HT-29 (cell line): ENCODE data around the gene ZGLP1. TPM values are rescaled to one million over a fixed set of nuclear protein-coding genes. Genes with fewer than 3 reads are reported as not detected.

Experiments used
- DNase-seq: peaks from one replicate; pipeline ENCODE4 v3.0.0-alpha.2; 2015; ENCODE audit warnings: low spot score
- small RNA-seq: library from RNA; depleted of rRNA; stranded (forward); fragments of <200 nt; gene quantifications from one replicate; pipeline ENCODE3, GENCODE V24; 2014
- total RNA-seq: library from RNA; depleted of rRNA; stranded (reverse); fragments of >200 nt; shearing (Covaris generic); gene quantifications from 2 replicates; pipeline ENCODE4 v1.2.3, GENCODE V29; 2014; rRNA removed

ZGLP1 gene
- total RNA-seq, 1 experiment from 2014 or later = 0.51 TPM

DNA sequence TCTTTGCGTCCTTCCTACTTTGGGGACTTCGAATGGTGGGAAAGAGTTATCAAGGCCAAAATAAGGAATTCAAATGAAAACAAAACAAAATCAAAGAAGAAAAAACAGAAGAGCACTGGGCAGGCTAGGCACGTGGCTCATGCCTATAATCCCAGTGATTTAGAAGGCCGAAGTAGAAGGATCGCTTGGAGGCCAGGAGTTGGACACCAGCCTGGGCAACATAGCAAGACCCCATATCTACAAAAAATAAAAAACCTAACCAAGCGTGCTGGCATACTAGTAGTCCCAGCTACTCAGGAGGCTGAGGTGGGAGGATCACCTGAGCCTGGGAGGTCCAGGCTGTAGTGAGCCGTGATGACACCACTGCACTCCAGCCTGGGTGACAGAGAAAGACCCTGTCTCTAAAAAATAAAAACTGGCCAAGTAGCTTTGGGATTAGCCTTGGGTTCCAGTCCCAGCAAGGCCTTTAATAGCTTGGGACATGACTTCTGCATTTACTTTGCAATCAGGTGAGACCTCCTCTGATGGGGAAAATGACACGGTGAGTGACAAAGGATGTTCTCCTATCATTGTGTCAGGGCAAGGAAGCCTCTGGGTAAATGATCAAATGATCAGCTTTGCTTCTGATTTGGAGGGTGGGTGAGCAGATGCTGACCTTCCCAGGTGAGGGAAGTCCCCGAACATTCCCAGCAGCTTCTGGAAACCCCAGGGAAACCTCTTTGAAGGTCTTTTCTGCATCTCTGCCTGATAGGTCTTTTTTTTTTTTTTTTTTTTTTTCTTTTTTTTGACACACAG, 31.6 kb downstream of the ZGLP1 start:
- DNase-seq = no peak

DNA sequence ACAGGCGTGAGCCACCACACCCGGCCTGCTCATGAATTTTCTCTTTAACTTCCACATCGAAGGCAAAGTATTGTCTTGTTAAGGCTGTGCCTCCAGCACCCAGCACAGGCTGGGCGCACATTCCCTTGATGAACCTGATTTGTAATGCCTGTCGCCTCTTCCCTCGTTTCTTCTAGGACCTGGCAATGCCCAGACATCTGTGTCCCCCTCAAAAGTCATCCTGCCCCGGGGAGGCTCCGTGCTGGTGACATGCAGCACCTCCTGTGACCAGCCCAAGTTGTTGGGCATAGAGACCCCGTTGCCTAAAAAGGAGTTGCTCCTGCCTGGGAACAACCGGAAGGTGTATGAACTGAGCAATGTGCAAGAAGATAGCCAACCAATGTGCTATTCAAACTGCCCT, 35.0 kb downstream of the ZGLP1 start:
- no peak for DNase-seq

DNA sequence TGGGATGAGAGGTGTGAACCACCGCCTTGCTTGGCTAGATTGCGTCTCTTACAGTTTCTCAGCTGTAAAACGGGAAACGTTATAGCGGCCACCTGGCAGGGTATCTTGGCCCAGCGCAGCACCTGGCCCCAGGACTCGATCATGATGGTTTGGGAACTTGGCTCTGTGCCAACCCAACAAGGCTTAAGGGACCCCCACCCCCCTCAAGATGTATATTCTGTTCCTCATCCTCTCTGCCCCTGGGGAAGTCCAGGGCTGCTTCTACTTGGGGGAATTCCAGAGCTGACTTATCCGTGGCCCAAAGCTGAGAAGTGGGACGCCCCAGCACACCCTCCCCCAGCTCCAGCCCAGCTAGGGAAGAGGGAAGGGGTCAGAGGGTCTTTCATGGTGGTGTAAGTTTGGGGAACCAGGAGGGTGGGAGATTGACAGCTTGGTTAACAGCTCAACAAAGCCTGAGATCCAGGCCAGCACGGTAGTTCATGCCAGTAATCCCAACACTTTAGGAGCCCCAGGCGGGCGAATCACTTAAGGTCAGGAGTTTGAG, 38.0 kb downstream of the ZGLP1 start:
- no peak for DNase-seq

DNA sequence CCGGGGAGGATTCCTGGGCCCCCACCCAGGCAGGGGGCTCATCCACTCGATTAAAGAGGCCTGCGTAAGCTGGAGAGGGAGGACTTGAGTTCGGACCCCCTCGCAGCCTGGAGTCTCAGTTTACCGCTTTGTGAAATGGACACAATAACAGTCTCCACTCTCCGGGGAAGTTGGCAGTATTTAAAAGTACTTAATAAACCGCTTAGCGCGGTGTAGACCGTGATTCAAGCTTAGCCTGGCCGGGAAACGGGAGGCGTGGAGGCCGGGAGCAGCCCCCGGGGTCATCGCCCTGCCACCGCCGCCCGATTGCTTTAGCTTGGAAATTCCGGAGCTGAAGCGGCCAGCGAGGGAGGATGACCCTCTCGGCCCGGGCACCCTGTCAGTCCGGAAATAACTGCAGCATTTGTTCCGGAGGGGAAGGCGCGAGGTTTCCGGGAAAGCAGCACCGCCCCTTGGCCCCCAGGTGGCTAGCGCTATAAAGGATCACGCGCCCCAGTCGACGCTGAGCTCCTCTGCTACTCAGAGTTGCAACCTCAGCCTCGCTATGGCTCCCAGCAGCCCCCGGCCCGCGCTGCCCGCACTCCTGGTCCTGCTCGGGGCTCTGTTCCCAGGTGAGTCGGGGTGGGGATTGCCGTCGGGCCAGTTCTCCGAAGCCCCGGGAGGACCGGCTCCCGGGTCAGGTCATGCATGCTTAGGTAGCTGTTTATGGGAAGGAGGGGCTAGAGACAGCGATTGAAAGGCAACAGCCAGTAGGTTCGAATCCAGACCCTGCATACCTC, 38.8 kb downstream of the ZGLP1 start, which contains the start of gene ICAM1:
Gene ICAM1 (plus strand): TSS at position 505 of the 779 bp plus-strand sequence. CDS start 40 bp downstream, at position 545.
- DNase-seq = peak; percentile 47

DNA sequence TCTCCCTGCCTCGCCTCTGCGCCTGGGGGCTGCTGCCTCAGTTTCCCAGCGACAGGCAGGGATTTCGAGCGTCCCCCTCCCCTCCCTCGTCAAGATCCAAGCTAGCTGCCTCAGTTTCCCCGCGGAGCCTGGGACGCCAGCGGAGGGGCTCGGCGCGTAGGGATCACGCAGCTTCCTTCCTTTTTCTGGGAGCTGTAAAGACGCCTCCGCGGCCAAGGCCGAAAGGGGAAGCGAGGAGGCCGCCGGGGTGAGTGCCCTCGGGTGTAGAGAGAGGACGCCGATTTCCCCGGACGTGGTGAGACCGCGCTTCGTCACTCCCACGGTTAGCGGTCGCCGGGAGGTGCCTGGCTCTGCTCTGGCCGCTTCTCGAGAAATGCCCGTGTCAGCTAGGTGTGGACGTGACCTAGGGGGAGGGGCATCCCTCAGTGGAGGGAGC, 39.4 kb downstream of the ZGLP1 start:
- DNase-seq = no peak

DNA sequence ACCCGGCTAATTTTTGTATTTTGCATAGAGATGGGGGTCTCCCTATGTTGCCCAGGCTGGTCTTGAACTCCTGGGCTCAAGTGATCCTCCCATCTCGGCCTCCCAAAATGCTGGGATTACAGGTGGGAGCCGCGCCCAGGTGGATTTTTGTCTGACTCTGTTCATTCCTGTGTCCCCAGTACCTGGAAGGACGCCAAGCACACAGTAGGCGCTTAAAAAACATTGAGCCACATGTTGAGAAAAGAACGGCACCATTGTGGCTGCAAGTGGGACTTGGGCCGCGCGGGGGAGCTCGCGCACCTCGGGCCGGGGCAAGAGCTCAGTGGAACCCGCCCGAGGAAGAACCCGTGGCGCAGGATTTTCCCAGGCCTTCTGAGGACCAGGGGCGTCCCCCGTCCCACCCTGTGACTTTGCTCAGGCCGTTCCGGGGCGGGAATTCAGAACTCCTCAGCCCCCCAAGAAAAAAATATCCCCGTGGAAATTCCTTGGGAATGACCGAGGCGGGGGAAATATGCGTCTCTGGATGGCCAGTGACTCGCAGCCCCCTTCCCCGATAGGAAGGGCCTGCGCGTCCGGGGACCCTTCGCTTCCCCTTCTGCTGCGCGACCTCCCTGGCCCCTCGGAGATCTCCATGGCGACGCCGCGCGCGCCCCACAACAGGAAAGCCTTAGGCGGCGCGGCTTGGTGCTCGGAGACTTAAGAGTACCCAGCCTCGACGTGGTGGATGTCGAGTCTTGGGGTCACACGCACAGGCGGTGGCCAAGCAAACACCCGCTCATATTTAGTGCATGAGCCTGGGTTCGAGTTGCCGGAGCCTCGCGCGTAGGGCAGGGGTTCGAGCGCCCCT, 40.1 kb downstream of the ZGLP1 start:
- peak; percentile 60 for DNase-seq

DNA sequence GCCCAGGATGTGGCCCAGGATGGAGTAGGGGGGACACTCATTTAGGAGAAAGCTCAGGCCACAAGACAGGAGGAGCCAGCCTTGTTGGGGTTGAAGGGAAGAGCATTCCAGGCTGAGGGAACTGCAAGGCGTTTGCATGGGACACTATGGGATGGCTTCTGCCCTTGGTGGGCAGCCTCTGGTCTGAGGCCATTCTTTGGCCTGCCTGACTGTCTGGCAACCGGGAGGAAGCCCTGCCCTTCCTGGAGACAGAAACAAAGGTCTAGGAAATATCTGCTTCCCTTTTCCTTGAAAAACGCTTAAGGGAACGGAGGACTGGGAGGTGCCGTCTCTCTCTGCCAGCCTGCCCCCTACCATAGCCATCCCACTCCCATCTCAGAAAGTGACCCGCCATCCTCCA, 41.5 kb downstream of the ZGLP1 start:
- DNase-seq = no peak

DNA sequence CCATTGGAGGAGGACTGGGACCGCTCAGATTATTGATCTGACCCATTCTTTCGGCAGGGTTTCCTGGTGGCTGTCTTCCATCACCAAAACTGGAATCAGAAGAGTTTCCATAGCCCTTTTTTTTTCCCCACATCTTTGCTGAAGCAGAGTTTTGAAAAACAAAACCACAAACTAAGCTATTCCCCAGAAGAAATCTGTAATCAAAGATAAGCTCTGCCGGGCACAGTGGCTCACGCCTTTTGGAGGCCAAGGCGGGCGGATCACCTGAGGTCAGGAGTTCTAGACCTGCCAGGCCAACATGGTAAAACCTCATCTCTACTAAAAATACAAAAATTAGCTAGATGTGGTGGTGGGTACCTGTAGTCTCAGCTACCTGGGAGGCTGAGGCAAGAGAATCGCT, 42.9 kb downstream of the ZGLP1 start:
- DNase-seq = no peak

DNA sequence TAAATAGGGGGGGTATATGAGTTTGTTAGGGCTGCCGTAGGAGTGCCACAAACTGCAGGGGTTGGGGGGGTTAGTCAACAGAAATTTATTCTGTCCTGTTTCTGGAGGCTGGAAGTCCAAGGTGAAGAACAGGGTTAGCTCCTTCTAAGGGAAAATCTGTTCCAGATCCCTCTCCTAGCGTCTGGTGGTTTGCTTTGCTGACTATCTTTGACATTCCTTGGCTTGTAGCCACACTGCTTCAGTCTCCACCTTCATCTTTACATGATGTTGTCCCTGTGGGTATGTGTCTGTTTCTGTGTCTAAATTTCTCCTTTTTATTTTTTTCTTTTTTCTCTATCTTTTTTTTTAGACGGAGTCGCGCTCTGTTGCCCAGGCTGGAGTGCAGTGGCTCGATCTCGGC, 46.8 kb downstream of the ZGLP1 start:
- DNase-seq = no peak

DNA sequence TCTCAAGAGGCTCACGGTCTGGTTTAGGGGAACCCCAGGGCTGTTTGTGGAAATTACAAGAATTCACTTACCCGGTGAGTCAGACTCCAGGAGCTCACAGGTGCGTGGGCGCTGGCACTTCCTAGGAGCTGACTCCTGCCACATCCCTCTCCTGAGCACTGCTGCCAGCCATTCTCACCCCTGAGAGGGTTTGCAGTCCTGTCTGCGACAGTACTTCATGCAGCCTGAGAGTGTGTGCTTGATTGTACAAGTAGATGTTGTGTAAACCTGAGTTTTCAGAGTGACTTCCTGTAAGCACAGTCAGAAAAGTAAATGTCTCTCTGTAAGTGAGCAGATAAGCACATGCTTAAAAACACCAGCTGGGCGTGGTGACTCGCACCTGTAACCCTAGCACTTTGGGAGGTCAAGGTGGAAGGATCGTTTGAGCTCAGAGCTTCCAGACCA, 49.5 kb downstream of the ZGLP1 start:
- DNase-seq = peak; percentile 15

DNA sequence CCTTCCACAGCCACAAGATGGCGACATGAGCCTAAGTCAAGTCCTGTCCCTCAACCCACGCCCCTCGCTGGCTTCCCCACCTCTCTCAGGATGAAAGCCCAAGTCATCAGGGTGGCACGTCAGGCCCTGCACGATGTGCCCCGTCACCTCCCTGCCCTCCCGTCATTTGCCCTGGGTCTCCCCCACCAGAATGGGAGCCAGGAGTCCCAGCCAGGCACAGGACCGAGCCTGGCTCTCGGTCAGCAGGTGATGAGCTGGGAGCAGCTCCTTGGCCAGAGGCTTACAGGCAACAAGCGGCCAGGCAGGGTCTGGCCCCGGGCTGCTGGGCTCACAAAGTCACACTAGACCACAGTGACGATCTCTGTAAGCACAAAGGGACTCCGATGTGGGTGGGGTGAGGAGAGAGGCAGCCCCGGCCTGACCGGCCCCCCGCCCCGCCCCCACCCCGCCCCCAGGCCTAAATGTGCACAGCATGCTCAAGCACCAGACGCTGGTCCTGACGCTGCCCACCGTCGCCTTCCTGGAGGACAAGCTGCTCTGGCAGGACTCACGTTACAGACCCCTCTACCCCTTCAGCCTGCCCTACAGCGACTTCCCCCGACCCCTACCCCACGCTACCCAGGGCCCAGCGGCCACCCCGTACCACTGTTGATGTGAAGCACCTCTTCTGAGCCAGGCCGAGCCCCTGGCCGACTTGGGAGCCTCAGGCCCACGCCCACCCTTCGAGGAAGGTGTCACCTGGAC, 50.3 kb downstream of the ZGLP1 start:
- DNase-seq = peak; percentile 79

DNA sequence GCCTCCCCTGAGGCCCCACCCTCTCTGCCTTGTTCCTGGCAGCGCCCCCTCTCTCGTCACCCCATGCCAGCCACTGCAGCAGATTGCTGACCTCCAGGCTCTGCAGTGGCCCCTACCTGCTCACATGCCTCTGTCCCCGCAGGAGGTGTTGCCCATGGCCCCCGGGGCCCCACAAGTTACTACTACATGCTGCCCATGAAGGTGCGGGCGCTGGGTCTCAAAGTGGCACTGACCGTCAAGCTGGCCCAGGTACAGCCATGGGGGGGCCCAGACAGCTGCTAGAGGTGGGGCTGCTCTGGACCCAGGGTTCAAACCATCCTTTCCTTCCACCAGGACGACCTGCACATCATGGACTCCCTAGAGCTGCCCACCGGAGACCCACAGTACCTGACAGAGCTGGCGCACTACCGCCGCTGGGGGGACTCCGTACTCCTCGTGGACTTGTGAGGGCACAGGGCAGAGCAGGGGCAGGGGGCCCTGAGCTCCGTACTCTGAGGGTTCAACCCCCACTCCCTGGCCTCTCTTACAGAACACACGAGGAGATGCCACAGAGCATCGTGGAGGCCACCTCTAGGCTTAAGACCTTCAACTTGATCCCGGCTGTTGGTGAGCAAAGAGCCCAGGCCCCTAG, 51.4 kb downstream of the ZGLP1 start:
- no peak for DNase-seq

DNA sequence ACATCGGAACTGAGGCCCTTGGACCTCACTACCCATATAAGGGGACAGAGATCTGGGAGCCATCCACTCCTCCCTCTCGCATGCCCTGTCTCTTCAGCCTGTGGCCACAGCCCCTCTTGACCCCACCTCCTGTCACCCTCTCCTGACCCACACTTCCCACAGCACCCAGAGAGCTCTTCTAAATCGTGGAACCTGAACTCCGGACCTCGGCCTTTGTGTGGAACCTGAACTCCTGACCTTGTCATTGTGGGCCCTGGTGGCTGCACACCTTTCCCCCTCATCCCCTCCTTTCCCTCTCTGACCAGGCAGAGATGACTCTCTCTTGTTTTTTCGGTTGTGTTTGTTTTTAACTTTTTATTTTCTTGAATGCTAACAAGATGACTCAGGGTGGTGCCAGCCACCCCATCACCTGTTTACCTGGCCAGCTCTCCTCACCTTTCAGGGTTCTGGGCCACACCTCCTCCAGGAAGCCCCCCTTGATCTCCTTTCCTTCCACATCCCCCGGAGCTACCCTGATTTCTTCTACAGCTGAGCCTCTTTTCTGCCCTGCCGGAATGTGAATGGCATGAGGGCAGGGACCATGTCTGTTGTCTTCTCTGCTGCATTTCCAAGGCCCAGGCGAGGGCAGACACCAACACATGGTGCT, 52.5 kb downstream of the ZGLP1 start:
- DNase-seq = no peak

DNA sequence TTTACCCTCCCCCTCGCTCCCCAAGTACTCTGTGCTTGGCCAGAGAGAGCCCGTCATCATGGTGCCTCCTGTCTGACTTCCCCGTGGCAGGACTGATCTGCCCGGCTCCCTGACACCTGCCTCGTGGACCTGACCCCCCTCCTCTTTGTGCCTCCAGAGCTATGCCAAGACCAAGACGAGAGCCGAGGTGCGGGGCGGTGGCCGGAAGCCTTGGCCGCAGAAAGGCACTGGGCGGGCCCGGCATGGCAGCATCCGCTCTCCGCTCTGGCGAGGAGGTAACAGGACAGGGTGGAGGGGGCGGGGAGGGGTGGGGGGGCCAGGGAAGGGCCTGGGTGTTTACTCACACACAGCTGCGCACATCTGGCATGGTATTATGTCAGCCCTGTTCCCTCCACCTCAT, 53.1 kb downstream of the ZGLP1 start:
- no peak for DNase-seq

DNA sequence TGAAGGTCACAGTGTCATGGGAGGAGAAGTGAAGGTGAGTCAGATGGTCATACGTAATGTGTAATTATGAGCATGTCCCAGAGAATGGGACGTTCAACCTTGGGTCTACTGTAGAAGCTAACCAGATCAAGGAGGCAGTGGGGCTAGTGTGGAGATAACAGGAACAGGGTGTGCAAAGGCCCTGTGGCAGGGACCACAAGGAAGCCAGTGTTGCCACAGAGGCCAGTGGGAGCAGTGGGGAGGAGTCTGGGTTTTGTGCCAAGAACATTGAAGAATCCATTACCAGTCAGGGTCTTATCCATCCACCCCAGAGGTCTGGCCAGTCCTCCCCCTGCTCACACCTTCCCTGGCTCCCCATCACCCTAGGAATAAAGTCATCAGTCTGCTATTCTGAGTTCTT, 54.3 kb downstream of the ZGLP1 start:
- no peak for DNase-seq

Small RNA genes within 50 kb of the gene (small RNA-seq; reads per million reads assigned to genes)
- gene AC011511.1 = not detected
- gene AC011511.4 = not detected

Other genes with a start within 250 kb of the ZGLP1 start
- 12.9 and 16.9 TPM in 2 replicates for gene SHFL, start 223.5 kb downstream of the ZGLP1 start, total RNA-seq
- gene ANGPTL6, start 207.1 kb downstream of the ZGLP1 start, total RNA-seq = 0.34 and 1.6 TPM in 2 replicates
- gene PPAN, start 203.5 kb downstream of the ZGLP1 start, total RNA-seq = 90.3 and 97.0 TPM in 2 replicates
- 5.5 and 11.1 TPM in 2 replicates for gene P2RY11, start 198.1 kb downstream of the ZGLP1 start, total RNA-seq
- 288 and 299 TPM in 2 replicates for gene EIF3G, start 189.9 kb downstream of the ZGLP1 start, total RNA-seq
- 105 and 136 TPM in 2 replicates for gene DNMT1, start 114.9 kb downstream of the ZGLP1 start, total RNA-seq
- 0.91 and 1.4 TPM in 2 replicates for gene S1PR2, start 78.5 kb downstream of the ZGLP1 start, total RNA-seq
- 201 and 220 TPM in 2 replicates for gene MRPL4, start 57.6 kb downstream of the ZGLP1 start, total RNA-seq
- 4.6 and 4.8 TPM in 2 replicates for gene ICAM1, start 38.7 kb downstream of the ZGLP1 start, total RNA-seq
- 0.69 TPM in 1 of 2 replicates, not detected in the other for gene ICAM4, start 22.9 kb downstream of the ZGLP1 start, total RNA-seq
- gene ICAM5, start 19.9 kb downstream of the ZGLP1 start, total RNA-seq = 0.34 and 0.56 TPM in 2 replicates
- gene FDX2, start 6.2 kb upstream of the ZGLP1 start, total RNA-seq = 50.2 and 50.9 TPM in 2 replicates
- 35.5 and 45.3 TPM in 2 replicates for gene RAVER1, start 23.7 kb upstream of the ZGLP1 start, total RNA-seq
- gene ICAM3, start 29.8 kb upstream of the ZGLP1 start, total RNA-seq = 11.0 and 18.2 TPM in 2 replicates
- 81.1 and 107 TPM in 2 replicates for gene TYK2, start 70.8 kb upstream of the ZGLP1 start, total RNA-seq
- 239 and 271 TPM in 2 replicates for gene CDC37, start 93.7 kb upstream of the ZGLP1 start, total RNA-seq
- gene PDE4A, start 110.7 kb upstream of the ZGLP1 start, total RNA-seq = 0.16 and 0.36 TPM in 2 replicates
- 99.5 and 114 TPM in 2 replicates for gene KEAP1, start 193.5 kb upstream of the ZGLP1 start, total RNA-seq
- gene S1PR5, start 207.6 kb upstream of the ZGLP1 start, total RNA-seq = not detected in 2 replicates
- gene ATG4D, start 234.1 kb upstream of the ZGLP1 start, total RNA-seq = 36.0 and 36.8 TPM in 2 replicates